MCF 10A (cell line): ENCODE data around the gene NUP155. TPM values are rescaled to one million over a fixed set of nuclear protein-coding genes. Genes with fewer than 3 reads are reported as not detected.
A peak's percentile ranks its signal among the peaks of the same experiment; 100 is the strongest.
"Not testable (repeated sequence)": the region's sequence is repeated elsewhere in the genome, so short reads cannot be mapped to it uniquely, and the experiment has no call there.

Experiments used
- BruUV-seq: library from RNA; stranded (reverse); fragments of 400-500 nt; replicated peaks from 2 replicates; lab custom pipeline; 2021; lab: Mats Ljungman, UMichigan
- CTCF ChIA-PET: fragments of 300-600 bp; sonication (Branson Sonifier 250); formaldehyde crosslinking; extraction: SDS; loops from one replicate; lab custom pipeline; 2021; ENCODE audit warnings: antibody characterized with exemption, inconsistent platforms; lab: Yijun Ruan, JAX
- POLR2A ChIA-PET: fragments of 300-600, 350-650 bp; sonication (Branson Sonifier 250); formaldehyde crosslinking; extraction: SDS; loops from one replicate; lab custom pipeline; 2020; ENCODE audit warnings: antibody characterized with exemption, inconsistent platforms; lab: Yijun Ruan, JAX
- DNase-seq: peaks from one replicate; pipeline ENCODE4 v3.0.0-alpha.2; 2018; ENCODE audit not compliant: unreplicated experiment
- H3K27ac Mint-ChIP-seq: one replicate; pipeline ENCODE4 v1.8.0; 2022; ENCODE audit warnings: mild to moderate bottlenecking, low read depth, mixed read lengths; ENCODE audit not compliant: unreplicated experiment
- H3K27me3 Mint-ChIP-seq: one replicate; pipeline ENCODE4 v1.8.0; 2022; ENCODE audit warnings: mixed read lengths; ENCODE audit not compliant: insufficient read depth, unreplicated experiment
- H3K36me3 Mint-ChIP-seq: one replicate; pipeline ENCODE4 v1.8.0; 2022; ENCODE audit warnings: mild to moderate bottlenecking, moderate library complexity, mixed read lengths; ENCODE audit not compliant: insufficient read depth, unreplicated experiment
- H3K4me1 Mint-ChIP-seq: one replicate; pipeline ENCODE4 v1.8.0; 2022; ENCODE audit warnings: mixed read lengths; ENCODE audit not compliant: insufficient read depth, unreplicated experiment
- H3K4me3 Mint-ChIP-seq: one replicate; pipeline ENCODE4 v1.8.0; 2022; ENCODE audit warnings: mild to moderate bottlenecking, moderate library complexity, mixed read lengths; ENCODE audit not compliant: unreplicated experiment
- H3K9me3 Mint-ChIP-seq: one replicate; pipeline ENCODE4 v1.8.0; 2022; ENCODE audit warnings: mixed read lengths; ENCODE audit not compliant: unreplicated experiment
- CTCF ChIP-seq: fragments of 200-600 bp; IDR thresholded peaks from one replicate; pipeline ENCODE4 v1.8.0; 2022; ENCODE audit warnings: antibody characterized with exemption, mild to moderate bottlenecking; ENCODE audit not compliant: unreplicated experiment
- intact Hi-C: fragments of 100-400 bp; cut with micrococcal nuclease; formaldehyde crosslinking; loops from 2 replicates; pipeline ENCODE4 v1.14.1; 2022
- total RNA-seq: library from RNA; stranded (reverse); gene quantifications from 2 replicates; pipeline ENCODE4 v1.2.3, GENCODE V29; 2022

NUP155 gene
- total RNA-seq, 1 experiment from 2014 or later: 32.0 TPM

GRCh38 chr5:37400501-37400900 lies 29.6 kb upstream of the NUP155 start:
- Mint-ChIP-seq H3K4me1 (no peaks in the 10 kb centered on the region), H3K27ac (no peak overlapping the region), H3K27me3 (no peaks in the 10 kb centered on the region), H3K4me3 (no peak overlapping the region), H3K36me3 (peaks cover 90% of the 10 kb centered on the region), H3K9me3 (no peaks in the 10 kb centered on the region)
- intact Hi-C loops: no loop called here
- BruUV-seq: no TSS peak
- no peak for DNase-seq
- POLR2A ChIA-PET: no interaction called here
- TF ChIP-seq CTCF: no peak
- CTCF ChIA-PET: interaction anchor here (0.6 to 1.2 kb wide), 5 partner anchors 13 to 756 kb away, joined by 3 to 4 read pairs (median 3); no protein-coding TSS in a partner anchor

- Mint-ChIP-seq H3K36me3 (peaks cover 95% of the 10 kb centered on the region), H3K27ac (no peak overlapping the region), H3K9me3 (no peaks in the 10 kb centered on the region), H3K27me3 (no peaks in the 10 kb centered on the region), H3K4me1 (no peaks in the 10 kb centered on the region), H3K4me3 (no peak overlapping the region)
- ChIA-PET POLR2A (no interaction called here), CTCF (no interaction called here)
- DNase-seq: no peak
- intact Hi-C loops: no loop called here
- no TSS peak for BruUV-seq
- TF ChIP-seq CTCF: no peak
These were observed 25.4 kb upstream of the NUP155 start for GRCh38 chr5:37396352-37396751.

- no peak for DNase-seq
- no peaks in the 10 kb centered on the region for H3K27me3 Mint-ChIP-seq
- TF ChIP-seq CTCF: no peak
- H3K27ac Mint-ChIP-seq: no peak overlapping the region
- no peaks in the 10 kb centered on the region for H3K4me1 Mint-ChIP-seq
- intact Hi-C loops: no loop called here
- BruUV-seq: no TSS peak
- H3K9me3 Mint-ChIP-seq: no peaks in the 10 kb centered on the region
- CTCF ChIA-PET: no interaction called here
- H3K4me3 Mint-ChIP-seq: no peak overlapping the region
- H3K36me3 Mint-ChIP-seq: peaks cover 78% of the 10 kb centered on the region
- POLR2A ChIA-PET: no interaction called here
These were observed 20.7 kb upstream of the NUP155 start for GRCh38 chr5:37391591-37391990.

- peak; percentile 85 for DNase-seq
- BruUV-seq, H3K27me3 Mint-ChIP-seq, intact Hi-C loops, H3K9me3 Mint-ChIP-seq, H3K4me1 Mint-ChIP-seq: not testable (repeated sequence)
- CTCF ChIA-PET: interaction anchor here (0.6 to 0.8 kb wide), 10 partner anchors 9 to 1292 kb away, joined by 3 to 6 read pairs (median 3); no protein-coding TSS in a partner anchor
- POLR2A ChIA-PET: interaction anchor here (0.6 to 3.4 kb wide), 6 partner anchors 9 to 34 kb away, joined by 3 to 60 read pairs (median 4); partner anchors contain the start of gene NUP155
- peak within 1 kb of the TSS; percentile 94 for H3K4me3 Mint-ChIP-seq
- peaks cover 33% of the 10 kb centered on the region for H3K36me3 Mint-ChIP-seq
- peak within 1 kb of the TSS; percentile 89 for H3K27ac Mint-ChIP-seq
These were observed 8.3 kb upstream of the NUP155 start, which contains the start of gene WDR70 for GRCh38 chr5:37379100-37379628. TSS of gene WDR70 (plus strand) at chr5:37379318. CDS start at chr5:37379368, 50 bp downstream.

GRCh38 chr5:37378066-37378465 lies 7.2 kb upstream of the NUP155 start:
- CTCF ChIA-PET: interaction anchor here (0.8 to 1.4 kb wide), 2 partner anchors 21 to 156 kb away, joined by 3 to 4 read pairs; no protein-coding TSS in a partner anchor
- DNase-seq, H3K4me1 Mint-ChIP-seq, H3K27me3 Mint-ChIP-seq, BruUV-seq, H3K9me3 Mint-ChIP-seq, intact Hi-C loops, H3K27ac Mint-ChIP-seq: not testable (repeated sequence)
- H3K36me3 Mint-ChIP-seq: peaks cover 22% of the 10 kb centered on the region
- POLR2A ChIA-PET: interaction anchor here (3.4 kb wide), 1 partner anchor 8 kb away, joined by 60 read pairs; the partner anchor contains the start of gene NUP155
- H3K4me3 Mint-ChIP-seq: peak overlapping the region; percentile 21
